Activated CD4-positive, alpha-beta T cell treated with anti-CD3 and anti-CD28 coated beads for 24 hours (primary cell): ENCODE measurements around the gene PERM1.

Experiments used
- DNase-seq, 2 donors: peaks; one replicate each; pipeline ENCODE4 v3.0.0-alpha.2; 2020; ENCODE audit warnings: low read depth in 2 of 2

The PERM1 gene

DNA sequence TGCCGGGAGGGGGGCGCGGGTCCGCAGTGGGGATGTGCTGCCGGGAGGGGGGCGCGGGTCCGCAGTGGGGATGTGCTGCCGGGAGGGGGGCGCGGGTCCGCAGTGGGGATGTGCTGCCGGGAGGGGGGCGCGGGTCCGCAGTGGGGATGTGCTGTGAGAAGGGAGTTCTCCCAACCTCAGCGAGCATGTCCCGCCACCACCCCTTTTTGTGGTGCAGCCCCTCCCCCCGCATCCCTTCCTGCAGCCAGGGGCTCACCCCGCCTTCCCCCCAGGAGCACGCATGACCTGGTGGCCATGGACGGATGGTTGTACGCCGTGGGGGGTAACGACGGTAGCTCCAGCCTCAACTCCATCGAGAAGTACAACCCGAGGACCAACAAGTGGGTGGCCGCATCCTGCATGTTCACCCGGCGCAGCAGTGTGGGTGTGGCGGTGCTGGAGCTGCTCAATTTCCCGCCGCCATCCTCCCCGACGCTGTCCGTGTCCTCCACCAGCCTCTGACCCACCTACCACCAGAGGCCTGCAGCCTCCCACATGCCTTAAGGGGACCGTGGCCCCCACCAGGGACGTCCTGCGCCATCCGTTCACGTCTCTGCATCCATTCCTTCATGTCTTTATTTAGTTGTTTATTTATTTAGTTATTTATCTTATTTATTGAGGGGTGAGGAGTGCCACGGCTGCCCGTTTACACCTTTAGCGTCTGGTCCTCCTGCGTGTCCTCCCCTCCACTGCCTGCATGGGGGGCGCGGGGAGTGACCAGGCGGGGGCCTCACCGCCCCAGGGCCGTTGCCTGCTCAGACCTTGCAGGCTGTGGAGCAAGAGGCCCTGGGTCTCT is 17.0 kb downstream of the PERM1 start:
- no peak for DNase-seq

DNA sequence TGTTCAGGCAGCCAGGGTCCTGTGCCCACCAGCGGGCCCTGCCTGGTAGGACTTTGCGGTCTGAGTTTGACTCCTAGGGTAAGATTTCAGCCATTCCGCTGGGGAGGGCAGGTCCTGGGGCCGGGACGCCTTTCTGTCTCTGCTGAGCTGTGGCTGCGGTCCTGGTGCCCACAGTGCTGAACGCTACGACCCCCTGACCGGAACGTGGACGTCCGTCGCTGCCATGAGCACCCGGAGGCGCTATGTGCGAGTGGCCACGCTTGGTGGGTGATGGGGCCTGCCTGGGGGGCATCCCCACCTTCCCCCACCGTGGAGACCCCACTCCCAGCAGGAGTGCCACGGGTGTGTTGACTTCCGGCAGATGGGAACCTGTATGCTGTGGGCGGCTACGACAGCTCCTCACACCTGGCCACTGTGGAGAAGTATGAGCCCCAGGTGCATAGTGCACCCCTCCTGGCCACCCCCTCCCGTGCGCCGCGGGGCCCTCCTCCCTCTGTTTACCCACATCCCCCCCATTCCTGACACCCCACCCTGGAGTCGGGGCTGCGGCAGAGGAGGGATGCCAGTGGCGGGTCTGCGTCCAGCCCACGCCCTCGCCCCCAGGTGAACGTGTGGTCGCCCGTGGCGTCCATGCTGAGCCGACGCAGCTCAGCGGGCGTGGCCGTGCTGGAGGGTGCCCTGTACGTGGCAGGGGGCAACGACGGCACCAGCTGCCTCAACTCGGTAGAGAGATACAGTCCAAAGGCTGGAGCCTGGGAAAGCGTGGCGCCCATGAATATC is 18.0 kb downstream of the PERM1 start:
- no peak for DNase-seq

DNA sequence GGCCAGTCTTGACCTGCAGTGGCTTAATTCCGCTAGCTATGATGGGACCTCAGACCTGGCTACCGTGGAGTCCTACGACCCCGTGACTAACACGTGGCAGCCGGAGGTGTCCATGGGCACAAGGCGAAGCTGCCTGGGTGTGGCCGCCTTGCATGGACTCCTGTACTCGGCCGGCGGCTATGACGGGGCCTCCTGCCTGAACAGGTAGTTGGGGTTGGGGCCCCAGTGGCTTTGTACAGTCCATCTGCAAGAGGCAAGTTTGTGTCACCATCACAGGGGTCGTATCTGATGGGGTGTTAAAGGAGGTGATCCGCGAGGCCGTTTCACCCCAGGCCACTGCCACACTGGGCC is 18.6 kb downstream of the PERM1 start:
- DNase-seq, result no peak

DNA sequence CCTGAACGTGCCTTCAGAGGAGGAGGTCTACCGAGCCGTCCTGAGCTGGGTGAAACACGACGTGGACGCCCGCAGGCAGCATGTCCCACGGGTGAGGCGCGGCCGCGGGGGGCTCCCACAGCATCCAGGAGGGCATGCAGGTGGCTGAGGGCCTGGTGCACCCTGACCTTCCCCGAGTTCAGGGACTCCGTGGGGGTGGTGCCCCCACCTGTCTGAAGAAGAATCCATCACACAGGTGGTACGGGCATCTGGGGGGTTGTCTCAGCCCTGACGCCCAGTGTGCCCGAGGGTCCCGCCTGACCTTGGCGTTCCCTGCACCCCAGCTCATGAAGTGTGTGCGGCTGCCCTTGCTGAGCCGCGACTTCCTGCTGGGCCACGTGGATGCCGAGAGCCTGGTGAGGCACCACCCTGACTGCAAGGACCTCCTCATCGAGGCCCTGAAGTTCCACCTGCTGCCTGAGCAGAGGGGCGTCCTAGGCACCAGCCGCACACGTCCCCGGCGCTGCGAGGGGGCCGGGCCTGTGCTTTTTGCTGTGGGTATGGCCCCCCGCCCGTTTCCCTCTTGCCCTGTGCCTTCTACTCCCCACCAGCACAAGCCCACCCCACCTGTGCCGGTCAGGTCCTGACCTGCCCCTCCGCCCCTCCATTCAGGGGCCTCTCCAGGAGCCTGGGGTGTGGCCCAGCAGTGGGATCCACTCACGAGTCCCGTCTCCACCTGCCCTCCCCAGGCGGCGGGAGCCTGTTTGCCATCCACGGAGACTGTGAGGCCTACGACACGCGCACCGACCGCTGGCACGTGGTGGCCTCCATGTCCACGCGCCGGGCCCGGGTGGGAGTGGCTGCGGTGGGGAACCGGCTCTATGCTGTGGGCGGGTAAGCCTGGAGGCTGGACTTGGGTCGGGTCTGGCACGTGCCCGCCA is 19.3 kb downstream of the PERM1 start:
- no peak for DNase-seq

DNA sequence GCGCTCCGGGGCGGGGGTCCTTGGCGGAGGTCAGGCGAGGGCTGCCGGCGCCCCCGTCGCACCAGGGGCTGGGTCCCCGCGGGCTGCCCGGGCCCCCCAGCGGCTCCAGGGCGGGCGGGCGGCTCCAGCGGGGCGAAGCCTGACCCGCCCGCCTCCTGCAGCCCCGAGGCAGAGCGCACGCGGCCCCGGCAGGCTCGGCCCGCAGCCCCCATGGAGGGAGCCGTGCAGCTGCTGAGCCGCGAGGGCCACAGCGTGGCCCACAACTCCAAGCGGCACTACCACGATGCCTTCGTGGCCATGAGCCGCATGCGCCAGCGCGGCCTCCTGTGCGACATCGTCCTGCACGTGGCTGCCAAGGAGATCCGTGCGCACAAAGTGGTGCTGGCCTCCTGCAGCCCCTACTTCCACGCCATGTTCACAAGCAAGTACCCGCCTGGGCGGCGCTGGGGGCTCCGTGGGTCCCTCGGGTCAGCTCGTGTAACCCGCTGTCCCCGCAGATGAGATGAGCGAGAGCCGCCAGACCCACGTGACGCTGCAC is 20.7 kb downstream of the PERM1 start:
- DNase-seq, result no peak

DNA sequence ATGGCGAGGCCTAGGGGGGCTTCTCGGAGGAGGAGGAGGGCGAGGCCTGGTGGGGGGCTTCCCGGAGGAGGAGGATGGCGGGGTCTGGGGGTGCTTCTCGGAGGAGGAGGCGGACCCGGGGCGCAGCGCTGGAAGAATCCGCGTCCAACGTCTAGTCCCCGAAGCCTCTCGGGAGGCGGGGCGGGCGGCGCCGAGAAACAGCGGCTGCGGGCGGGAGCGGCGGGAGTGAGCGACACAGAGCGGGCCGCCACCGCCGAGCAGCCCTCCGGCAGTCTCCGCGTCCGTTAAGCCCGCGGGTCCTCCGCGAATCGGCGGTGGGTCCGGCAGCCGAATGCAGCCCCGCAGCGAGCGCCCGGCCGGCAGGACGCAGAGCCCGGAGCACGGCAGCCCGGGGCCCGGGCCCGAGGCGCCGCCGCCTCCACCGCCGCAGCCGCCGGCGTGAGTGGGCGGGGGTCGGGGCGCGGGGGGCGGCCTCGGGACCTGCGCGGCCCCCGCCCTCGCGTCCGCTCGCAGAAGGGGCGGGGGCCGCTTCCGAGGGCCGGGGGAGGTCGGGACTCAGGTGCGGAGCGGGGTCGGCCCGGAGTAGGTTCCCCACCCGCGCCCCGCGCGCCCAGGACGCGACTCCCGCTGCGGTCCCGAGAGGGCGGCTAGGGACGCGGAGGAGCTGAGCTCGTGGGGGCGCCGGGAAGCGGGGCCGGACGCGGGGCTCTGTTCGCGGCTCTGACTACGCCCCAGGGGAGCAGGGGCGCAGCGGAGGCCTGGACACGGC is 21.3 kb downstream of the PERM1 start, which contains the start of gene KLHL17:
KLHL17 (plus strand) TSS at position 222 of the 769 bp plus-strand sequence; CDS start at position 332, 110 bp downstream.
- DNase-seq, result peak; percentile 76 to 79

DNA sequence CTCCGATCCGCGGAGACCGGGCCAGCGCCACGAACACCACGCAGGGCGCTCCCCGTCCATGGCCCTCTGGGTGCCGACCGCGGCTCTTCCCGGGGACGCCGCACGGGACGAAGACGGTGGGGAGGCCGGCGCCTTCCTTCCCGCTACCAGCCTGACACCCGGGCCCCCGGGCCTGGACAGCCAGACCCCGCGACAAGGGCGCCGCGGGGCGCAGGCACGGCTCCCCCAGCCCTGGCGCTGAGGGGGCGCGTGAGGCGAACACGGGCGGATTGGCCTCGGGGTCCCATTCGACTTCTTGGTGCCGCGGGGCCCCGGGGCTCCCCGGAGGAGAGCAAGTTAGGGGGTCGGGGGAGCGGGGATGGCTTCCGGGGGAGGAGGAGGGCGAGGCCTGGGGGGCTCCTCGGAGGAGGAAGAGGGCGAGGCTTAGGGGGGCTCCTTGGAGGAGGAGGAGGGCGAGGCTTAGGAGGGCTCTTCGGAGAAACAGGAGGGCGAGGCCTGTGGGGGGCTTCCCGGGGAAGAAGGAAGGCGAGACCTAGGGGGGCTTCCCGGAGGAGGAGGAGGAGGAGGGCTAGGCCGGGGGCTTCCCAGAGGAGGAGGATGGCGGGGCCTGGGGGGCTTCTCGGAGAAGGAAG is 22.0 kb downstream of the PERM1 start:
- no peak for DNase-seq

DNA sequence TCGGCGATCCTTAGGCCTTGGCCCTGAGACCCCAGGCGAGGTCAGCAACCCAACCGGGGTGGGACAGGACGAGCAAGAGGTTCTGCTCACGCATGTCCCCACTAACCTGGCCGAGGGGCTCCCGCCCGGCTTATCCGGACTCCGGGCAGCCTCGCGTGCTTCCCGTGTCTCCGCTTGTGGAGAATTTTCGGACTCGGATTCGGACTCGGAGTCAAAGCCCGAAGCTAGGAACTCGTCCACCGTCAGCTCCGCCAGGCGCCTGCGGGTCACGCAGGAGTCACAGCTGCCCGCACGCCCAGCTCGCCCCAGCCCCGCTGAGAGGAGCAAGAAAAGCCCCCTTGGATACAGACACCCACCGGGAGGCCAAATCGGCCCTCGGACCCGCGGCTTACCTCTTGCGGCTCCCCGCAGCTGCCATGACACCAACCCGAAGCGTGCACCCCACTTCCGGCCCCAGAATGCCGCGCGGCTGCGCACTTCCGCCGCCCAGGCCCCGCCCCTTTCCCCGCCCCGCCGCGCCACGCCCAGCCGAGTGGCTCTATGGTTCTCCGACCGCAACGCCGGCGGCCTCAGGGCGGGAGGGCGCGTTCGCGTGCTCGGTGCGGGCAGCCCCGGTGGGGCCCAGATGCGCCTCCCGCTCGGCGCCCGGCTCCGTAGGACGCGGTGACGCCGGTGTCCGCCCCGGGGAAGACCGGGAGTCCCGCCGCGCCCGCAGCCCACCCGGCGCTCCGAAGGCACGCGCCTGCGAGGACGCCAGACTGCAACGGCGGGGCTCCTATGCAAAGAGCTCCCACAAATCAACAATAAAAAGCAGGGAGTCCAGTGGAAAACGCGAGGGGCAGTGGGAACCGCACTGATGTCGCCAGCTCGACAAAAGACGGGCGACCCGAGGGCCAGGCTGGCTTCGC is 22.8 kb downstream of the PERM1 start, which contains the start of gene NOC2L:
NOC2L (minus strand) TSS at position 434 of the 908 bp plus-strand sequence; CDS start at position 418, 16 bp downstream.
- peak; percentile 97 to 99 for DNase-seq

DNA sequence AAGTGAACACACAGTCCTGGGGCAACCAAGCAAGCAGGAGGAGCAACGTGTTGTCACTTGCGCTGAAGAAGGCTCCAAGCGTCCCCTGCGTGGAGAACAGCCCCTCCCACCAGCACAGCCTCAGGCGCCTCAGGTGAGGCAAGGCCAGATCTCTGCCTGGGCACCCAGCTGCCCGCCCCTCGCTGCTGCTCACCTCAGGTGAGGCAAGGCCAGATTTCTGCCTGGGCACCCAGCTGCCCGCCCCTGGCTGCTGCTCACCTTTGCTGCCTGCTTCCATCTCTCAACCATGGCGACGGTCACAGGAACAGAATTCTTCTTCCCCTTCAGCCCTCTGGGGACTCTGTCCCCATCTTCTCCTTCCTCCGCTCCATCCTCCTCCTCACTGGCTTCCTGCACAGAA is 25.3 kb downstream of the PERM1 start:
- no peak for DNase-seq

DNA sequence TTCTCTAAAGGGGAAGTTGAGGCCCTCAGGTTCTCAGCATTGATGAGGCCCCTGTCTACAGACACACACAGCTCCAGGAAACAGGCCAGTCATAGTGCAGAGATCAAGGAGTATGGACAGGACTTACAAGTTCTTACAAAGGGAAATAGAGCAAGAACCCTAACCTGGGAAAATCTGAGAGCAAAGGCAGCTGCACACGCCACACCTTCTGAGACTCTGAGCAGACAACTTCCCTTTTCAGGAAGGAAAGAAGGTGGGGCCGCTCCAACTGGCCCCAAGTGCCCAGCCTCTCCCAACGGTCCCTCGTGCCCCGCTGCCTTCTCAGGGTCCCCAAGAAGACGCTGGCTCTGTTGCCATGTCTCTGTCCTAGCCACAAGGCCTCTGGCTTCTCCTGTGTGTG is 26.4 kb downstream of the PERM1 start:
- no peak for DNase-seq

DNA sequence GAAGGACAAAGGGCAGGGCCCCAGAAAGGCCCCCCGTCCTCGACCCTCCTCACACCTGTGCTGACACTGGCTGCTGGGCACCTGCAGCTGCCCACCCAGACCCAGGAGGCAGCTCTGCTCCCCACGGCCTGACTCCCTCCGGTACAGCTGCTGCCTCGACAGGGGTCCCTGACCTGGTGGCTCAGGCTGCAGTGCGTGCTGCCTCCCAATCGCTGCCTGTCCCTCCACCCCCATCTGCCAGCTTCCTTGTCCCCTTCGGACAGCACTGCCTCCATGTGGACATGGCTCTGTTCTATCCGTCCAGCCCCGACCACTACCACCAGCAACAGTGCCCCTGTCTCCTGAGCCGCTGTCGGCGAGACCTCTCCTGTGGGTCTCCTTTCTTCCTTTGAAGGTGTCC is 27.0 kb downstream of the PERM1 start:
- no peak for DNase-seq

DNA sequence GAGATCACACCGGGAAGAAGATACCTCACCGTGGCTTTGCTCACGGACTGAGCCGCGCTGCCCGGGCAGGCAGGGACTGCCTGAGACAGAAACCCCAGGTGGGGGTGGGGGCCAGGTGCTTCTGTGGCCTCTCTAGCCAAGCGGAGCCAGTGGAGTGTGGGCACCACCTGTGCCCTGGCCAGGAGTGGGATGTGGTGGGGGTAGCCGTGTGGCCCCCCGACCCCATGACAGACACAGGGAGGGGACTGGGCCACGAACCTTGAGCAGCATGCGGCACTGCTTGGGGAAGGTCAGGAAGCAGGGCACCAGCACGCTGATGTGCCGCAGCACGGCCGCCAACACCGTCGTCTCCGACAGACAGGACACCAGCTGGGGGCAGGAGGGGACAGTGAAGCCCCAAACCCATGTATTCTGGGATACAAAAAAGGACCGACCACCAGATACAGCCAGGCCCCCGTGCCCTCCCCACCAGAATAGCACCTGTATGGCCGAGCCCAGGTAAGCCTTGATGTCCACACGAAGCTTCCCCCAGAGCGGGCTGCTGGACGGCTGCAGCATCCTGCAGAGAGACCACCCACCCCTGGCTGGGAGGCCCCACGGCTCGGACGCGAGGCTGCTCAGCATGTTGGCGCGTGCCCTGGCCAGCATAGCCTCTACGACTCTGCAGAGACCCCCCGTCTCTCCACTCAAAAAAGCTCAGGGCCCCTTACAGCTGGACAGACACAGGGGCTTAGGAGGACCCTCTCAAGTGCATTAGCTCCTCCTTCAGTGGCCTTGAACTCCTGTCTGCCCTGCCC is 28.2 kb downstream of the PERM1 start:
- DNase-seq, result no peak

DNA sequence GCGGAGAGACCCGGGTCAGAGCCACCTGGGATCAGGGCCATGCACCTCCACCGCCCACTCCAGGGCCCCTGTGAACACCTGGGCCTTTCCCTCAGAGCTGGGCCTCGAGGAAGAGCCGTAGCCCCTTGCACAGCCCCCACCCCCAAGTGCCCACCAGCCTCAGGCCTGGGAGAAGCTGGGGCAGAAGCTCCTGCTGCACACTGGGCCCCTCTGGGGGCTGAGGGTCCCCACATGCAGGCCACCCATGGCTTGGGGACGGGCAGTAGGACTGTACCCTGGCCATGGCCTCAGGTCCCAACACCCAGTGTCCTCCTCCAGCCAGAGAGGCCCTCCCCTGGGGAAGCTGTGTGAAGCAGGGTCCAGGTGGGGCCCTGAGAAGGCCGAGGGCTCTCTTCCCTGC is 29.3 kb downstream of the PERM1 start:
- DNase-seq, result no peak

DNA sequence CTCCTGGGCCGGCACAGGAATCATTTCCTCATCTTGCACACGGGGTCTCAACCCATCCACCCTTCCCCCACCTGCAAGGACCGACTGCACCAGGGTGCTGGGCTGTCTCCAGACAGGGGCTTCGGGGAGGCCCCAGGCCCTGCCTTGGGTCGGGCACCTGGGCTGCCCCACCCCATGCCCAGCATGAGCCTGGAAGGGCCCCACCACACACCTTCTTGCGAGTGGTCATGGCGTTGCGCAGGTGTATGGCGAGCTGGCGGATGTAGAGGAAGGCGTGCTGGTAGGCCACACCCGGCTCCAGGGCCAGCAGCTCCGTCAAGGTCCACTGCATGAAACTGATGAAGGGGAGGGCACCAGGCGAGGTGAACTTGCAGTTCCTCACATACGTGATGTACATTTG is 29.7 kb downstream of the PERM1 start:
- no peak for DNase-seq

DNA sequence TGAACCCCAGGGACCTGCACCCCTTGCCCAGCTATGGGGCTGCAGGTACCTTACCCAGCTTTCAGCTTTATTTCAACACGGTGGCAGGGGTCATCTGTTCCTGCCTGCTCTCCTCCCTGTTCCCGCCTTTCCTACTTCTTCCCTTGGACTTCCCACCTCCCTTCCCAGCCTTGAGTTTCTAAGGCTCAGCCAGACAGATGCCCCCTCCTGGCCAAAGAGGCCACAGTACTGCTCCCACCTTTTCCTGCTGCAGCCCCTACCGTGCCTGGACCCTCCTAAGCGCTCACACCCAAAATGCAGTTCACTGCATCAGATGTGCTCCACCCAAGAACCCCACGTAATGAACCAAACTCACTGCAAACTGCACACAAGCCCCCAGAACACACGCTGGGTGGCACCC is 30.5 kb downstream of the PERM1 start:
- DNase-seq, result no peak

DNA sequence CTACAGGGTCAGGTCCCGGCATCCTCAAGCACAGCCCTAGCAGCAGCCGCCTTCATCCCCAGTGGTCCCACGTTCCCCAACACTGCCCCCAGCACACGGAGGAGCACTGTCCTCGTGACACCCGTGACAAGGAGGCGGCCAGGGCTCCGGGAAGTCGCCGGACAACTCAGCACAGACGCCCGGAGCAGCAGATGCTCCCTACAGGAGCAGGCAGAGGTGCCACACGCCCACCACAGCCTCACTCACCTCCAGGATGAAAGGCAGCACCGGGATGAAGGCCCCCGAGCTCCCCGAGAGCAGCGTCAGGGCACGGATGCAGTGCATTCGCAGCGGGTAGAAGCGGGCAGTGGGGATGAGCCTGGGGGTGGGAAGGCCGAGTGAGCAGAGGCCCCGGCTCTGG is 31.0 kb downstream of the PERM1 start:
- DNase-seq, result no peak

DNA sequence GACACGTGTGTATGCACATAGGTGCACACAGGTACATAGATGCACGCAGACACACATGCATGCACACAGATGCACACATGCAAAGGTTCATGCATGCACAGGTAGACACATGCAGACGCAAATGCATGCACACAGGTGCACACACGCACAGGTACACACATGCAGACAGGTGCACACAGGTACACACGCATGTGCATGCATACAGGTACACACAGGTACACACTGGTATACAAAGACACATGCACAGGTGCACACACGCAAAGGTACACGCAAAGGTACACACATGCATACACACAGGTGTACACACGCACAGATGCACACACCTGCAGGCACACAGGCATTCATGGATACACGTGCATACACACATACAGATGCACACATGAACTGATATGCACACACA is 31.6 kb downstream of the PERM1 start:
- no peak for DNase-seq

DNA sequence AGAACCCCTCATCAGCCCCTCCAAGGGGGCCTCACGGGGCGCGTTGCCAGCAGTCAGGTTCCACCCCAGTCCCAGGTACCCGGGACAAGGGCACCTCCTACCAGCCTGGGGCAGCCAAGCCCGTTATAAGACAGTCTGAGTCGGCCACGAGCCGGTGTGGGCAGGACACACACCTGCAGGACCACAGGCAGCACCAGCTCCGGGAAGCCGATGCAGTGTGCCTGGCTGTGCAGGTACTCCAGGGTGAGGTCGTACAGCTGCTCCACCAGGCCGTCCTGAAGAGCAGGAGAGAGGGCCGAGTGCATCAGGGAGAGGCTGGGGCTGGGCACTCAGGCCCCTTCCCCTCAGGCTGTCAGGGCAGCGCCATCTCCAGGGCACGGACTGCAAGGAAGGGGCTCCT is 33.9 kb downstream of the PERM1 start:
- no peak for DNase-seq
